Measurements from ENCODE around the gene HTR3C. TPM values are rescaled to one million over a fixed set of nuclear protein-coding genes. Genes with fewer than 3 reads are reported as not detected.
A peak's percentile ranks its signal among the peaks of the same experiment; 100 is the strongest.
"Not testable (repeated sequence)": the region's sequence is repeated elsewhere in the genome, so short reads cannot be mapped to it uniquely, and the experiment has no call there.

Gene HTR3C
- total RNA-seq, 1 experiment from 2014 or later = not detected

DNA sequence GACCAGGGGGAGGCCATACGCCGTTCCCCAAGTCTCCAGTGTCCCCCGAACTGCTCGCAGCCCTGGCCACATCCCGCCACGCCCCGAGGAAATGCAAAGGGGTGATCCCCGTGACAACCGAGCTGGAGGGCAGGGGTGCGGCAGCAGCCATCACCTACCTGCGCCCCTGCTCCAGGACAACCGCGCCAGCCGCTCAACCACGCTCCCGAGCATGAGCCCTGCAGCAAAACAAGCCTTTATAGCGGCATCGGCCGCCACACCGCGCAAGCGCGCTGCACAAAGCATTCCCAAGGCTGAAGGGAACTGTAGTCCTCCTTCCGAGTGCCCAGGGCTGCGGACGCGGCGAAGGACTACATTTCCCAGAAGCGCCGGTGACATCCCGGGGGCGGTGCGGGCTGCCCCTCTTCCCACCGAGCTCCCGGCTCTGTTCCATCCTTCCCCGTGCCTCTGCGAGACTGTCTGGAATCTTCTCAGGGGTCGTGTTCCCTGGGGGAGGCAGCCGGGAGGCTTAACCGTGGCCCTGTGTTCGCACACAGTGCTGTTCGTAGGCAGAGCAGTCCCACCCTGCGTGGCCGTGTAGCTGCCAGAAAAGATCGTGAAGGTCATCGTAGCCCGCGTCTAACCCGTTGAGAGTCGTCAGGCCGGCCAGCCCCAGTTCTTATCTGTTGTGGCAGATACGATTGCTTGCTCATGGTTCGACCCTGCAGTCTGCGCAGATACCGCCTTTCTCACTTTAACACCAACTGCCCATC is 35.0 kb upstream of the HTR3C start, which contains the start of gene ABCC5:
TSS of gene ABCC5 (minus strand) at position 213 of the 752 bp plus-strand sequence. CDS start 3,492 bp downstream, outside the sequence.
- H3K4me3 ChIP-seq (ENCODE audit: insufficient read depth, low read depth, low read length) = peak within 1 kb of the TSS; percentile 98
- peak; percentile 93 for DNase-seq
- no peaks in the 10 kb centered on the region; the same call in 1 of the 2 replicates for H3K27me3 ChIP-seq (ENCODE audit: control insufficient read depth, insufficient read depth, low read length)
- H3K36me3 ChIP-seq (replicated peaks; ENCODE audit: control insufficient read depth, insufficient read depth, low read length) = no peaks in the 10 kb centered on the region; the same call in 1 of the 2 replicates

DNA sequence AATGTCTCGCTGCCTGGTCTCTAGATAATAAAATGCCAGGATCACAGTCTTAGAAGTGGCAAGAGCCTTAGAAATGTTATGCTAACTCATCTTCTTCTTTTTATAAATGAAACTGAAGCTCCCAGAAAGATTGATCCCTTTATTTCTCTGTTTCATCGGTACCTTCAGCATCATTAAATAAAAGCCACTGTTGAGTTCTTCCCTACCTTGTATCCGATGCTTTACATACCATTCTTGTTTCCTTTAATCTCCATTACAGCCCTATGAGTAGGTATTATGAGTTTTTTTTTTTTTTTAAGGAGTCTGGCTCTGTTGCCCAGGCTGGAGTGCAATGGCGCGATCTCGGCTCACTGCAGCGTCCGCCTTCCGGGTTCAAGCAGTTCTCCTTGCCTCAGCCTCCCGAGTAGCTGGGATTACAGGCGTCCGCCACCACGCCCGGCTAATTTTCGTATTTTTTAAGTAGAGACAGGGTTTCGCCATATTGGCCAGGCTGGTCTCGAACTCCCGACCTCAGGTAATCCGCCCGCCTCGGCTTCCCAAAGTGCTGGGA is 34.3 kb upstream of the HTR3C start:
- Histone ChIP-seq H3K36me3 (replicated peaks; ENCODE audit: control insufficient read depth, insufficient read depth, low read length) (no peaks in the 10 kb centered on the region), H3K4me3 (ENCODE audit: insufficient read depth, low read depth, low read length) (peak overlapping the region; percentile 98), H3K27me3 (ENCODE audit: control insufficient read depth, insufficient read depth, low read length) (no peaks in the 10 kb centered on the region; the same call in 1 of the 2 replicates)
- DNase-seq = no peak

DNA sequence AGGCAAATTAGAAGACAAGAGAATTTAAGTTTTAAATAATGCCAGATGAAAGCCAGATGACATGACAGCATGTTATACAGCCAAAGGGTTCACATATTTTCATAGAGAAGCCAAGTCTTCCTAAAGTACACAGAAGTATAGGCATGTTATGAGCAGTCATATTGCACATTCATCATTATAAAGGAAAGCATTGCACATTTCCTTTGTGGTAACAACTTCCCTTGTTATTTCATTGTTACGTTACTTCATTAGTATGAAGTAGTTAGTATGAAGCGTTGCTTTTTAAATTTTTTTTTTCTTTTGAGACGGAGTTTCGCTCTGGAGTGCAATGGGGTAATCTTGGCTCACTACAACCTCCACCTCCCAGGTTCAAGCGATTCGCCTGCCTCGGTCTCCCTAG is 30.5 kb upstream of the HTR3C start:
- DNase-seq = no peak
- Histone ChIP-seq H3K36me3 (replicated peaks; ENCODE audit: control insufficient read depth, insufficient read depth, low read length) (no peaks in the 10 kb centered on the region), H3K4me3 (ENCODE audit: insufficient read depth, low read depth, low read length) (no peak overlapping the region), H3K27me3 (ENCODE audit: control insufficient read depth, insufficient read depth, low read length) (no peaks in the 10 kb centered on the region)

DNA sequence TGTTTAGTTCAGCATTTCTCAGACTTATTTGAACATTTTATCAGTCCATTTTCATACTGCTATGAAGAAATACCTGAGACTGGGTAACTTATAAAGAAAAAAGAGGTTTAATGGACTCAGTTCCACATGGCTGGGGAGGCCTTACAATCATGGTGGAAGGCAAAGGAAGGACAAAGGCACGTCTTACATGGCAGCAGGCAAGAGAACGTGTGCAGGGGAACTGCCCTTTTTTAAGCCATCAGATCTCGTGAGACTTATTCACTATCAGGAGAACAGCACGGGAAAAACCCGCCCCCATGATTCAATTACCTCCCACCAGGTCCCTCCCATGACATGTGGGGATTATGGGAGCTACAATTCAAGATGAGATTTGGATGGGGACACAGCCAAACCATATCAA is 27.6 kb upstream of the HTR3C start:
- H3K4me3 ChIP-seq (ENCODE audit: insufficient read depth, low read depth, low read length); H3K27me3 ChIP-seq (ENCODE audit: control insufficient read depth, insufficient read depth, low read length); DNase-seq; H3K36me3 ChIP-seq (replicated peaks; ENCODE audit: control insufficient read depth, insufficient read depth, low read length): not testable (repeated sequence)

DNA sequence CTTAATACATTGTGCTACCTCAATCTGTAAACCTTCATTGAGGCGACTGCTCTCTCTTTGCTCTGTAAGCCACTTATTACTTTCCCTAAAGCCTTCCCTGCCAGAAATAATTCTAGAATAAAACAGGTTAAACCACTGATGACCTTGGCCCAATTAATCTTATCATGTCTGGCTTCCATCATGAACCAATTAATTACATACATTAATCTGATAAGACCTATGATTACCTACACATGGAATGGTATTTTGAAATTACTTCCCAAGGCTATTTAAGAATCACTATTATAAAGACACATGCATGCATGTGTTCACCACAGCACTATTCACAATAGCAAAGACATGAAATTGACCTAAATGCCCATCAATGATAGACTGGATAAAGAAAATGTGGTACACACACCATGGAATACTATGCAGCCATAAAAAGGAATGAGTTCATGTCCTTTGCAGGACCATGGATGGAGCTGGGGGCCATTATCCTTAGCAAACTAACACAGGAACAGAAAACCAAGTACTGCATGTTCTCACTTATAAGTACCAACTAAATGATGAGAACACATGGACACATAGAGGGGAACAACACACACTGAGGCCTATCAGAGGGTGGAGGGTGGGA is 24.5 kb upstream of the HTR3C start:
- H3K27me3 ChIP-seq (ENCODE audit: control insufficient read depth, insufficient read depth, low read length); H3K4me3 ChIP-seq (ENCODE audit: insufficient read depth, low read depth, low read length); H3K36me3 ChIP-seq (replicated peaks; ENCODE audit: control insufficient read depth, insufficient read depth, low read length); DNase-seq: not testable (repeated sequence)

DNA sequence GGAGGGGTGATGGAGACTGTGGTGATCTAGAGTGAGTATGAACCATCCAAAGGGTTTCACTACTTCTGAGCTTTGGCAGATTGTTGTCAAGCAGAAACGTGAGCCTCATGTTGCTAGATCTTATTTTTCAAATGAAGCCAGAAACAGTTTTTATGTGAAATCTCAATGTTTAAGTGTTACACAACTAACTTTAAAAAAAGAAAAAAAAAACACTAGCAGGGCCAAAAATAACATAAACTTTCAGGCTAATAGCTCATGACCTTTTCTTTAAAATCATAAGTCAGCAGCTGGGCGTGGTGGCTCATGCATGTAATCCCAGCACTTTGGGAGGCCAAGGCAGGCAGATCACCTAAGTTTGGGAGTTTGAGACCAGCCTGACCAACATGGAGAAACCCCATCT is 23.4 kb upstream of the HTR3C start:
- Histone ChIP-seq H3K27me3 (ENCODE audit: control insufficient read depth, insufficient read depth, low read length) (no peaks in the 10 kb centered on the region), H3K36me3 (replicated peaks; ENCODE audit: control insufficient read depth, insufficient read depth, low read length) (no peaks in the 10 kb centered on the region), H3K4me3 (ENCODE audit: insufficient read depth, low read depth, low read length) (no peak overlapping the region)
- DNase-seq = no peak

DNA sequence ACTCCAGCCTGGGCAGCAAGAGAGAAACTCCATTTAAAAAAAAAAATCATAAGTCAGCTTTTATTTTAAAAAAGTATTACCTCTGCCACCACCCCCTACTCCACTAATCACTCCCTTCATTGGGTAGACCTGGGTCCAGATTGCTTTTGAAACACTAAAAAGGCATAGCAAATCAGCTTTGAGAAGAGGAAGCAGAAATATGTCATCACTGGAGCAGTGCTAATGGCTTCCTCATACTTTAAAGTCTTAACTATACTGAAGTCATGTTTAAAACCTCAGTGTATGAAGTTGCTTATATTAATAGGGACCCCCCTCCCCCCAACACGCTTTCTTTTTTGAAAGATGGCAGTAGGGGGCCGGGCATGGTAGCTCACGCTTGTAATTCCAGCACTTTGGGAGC is 22.3 kb upstream of the HTR3C start:
- no peak for DNase-seq
- H3K4me3 ChIP-seq (ENCODE audit: insufficient read depth, low read depth, low read length) = no peak overlapping the region
- no peaks in the 10 kb centered on the region for H3K36me3 ChIP-seq (replicated peaks; ENCODE audit: control insufficient read depth, insufficient read depth, low read length)
- no peaks in the 10 kb centered on the region for H3K27me3 ChIP-seq (ENCODE audit: control insufficient read depth, insufficient read depth, low read length)

DNA sequence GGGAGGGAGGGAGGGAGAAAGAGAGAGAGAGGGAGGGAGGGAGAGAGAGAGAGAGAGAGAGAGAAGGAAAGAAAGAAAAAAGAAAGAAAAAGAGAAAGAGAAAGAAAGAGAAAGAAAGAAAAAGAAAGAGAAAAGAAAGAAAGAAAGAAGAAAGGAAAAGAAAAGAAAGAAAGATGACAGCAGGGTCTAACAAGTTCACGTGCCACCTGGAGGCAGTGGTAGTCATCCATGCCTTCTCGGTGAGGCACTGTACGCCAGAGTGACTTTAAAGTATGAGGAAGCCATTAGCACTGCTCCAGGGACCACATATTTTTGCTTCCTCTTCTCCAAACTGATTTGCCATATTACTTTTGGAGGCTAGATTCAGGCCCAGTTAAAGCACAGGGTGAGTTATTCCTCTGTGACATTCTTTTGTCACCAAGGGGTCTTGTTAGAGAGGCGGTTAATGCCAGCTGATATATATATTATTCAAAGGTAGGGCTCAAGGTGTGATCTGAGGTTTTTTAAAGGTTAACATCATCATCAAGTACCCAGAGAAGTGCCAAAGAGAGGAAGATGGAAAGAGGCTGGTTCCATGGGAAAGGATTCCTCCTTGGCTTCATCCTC is 21.6 kb upstream of the HTR3C start, which contains the start of gene HTR3D:
TSS of gene HTR3D (plus strand) at position 556 of the 606 bp plus-strand sequence. CDS start at position 556, 0 bp downstream.
- no peak for DNase-seq
- Histone ChIP-seq H3K27me3 (ENCODE audit: control insufficient read depth, insufficient read depth, low read length) (no peaks in the 10 kb centered on the region), H3K4me3 (ENCODE audit: insufficient read depth, low read depth, low read length) (no peak within 1 kb of the TSS), H3K36me3 (replicated peaks; ENCODE audit: control insufficient read depth, insufficient read depth, low read length) (no peaks in the 10 kb centered on the region)

DNA sequence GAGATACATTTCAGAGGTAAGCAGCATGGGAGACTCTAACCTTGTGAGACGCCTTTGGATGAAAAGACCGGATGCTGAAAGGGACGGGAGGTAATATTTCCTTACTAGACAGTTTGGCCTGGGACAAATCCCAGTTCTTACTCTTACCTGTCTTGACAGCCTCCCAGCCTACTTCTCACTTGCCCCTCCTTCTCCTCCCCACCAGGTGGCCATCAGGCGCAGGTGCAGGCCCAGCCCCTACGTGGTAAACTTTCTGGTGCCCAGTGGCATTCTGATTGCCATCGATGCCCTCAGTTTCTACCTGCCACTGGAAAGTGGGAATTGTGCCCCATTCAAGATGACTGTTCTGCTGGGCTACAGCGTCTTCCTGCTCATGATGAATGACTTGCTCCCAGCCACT is 15.0 kb upstream of the HTR3C start:
- DNase-seq = peak; percentile 50
- Histone ChIP-seq H3K36me3 (replicated peaks; ENCODE audit: control insufficient read depth, insufficient read depth, low read length) (no peaks in the 10 kb centered on the region), H3K27me3 (ENCODE audit: control insufficient read depth, insufficient read depth, low read length) (no peaks in the 10 kb centered on the region), H3K4me3 (ENCODE audit: insufficient read depth, low read depth, low read length) (no peak overlapping the region)

DNA sequence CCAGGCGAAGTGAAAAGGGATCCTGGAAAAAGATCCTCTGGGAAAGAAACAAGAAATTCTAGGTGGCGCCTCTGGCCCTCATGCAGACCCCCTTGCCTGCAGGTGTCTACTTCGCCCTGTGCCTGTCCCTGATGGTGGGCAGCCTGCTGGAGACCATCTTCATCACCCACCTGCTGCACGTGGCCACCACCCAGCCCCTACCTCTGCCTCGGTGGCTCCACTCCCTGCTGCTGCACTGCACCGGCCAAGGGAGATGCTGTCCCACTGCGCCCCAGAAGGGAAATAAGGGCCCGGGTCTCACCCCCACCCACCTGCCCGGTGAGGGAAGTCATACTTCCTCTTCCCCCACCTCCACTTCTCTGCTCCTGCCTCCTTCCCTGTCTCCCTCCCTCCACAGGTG is 14.5 kb upstream of the HTR3C start:
- not testable (repeated sequence) for H3K4me3 ChIP-seq (ENCODE audit: insufficient read depth, low read depth, low read length); H3K27me3 ChIP-seq (ENCODE audit: control insufficient read depth, insufficient read depth, low read length); DNase-seq; H3K36me3 ChIP-seq (replicated peaks; ENCODE audit: control insufficient read depth, insufficient read depth, low read length)

DNA sequence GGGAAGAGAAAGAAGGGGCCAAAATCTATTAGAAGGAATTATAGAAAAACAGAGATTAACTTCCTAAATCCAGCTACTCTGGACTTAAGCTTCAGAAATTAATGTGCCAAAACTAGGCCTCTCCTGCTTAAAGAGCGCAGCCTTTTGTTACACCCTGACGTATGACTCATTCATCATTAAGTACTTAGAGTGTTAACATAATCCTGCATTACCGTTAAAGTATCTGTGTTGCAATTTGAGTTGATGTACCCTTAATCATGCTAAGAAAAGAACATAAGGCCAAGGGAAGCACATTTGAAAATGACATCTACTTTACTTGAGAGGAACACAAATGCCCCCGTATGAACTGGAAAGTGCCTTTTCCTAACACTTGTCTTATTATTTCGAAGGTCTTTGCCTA is 13.4 kb upstream of the HTR3C start:
- no peak overlapping the region for H3K4me3 ChIP-seq (ENCODE audit: insufficient read depth, low read depth, low read length)
- no peaks in the 10 kb centered on the region for H3K36me3 ChIP-seq (replicated peaks; ENCODE audit: control insufficient read depth, insufficient read depth, low read length)
- no peak for DNase-seq

DNA sequence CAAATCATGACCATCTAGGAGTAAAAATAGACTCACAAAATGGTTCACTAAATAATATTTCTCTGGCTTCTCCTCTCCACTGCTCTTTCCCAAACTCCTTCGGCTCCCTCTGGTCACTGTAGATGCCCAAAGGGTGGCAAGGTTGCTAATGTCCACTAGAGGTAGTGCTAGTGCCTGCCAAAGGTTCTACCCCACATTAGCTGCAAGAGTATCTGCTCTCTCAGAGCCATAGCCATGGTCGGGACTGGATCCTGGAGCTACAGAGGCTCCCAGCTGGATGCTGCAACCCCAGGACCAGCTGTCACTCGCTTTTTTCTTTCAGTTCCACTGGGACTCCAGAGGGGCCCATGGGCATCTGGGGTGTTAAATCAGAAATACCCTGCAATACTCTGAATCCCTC is 12.8 kb upstream of the HTR3C start:
- Histone ChIP-seq H3K27me3 (ENCODE audit: control insufficient read depth, insufficient read depth, low read length) (no peaks in the 10 kb centered on the region), H3K4me3 (ENCODE audit: insufficient read depth, low read depth, low read length) (no peak overlapping the region), H3K36me3 (replicated peaks; ENCODE audit: control insufficient read depth, insufficient read depth, low read length) (no peaks in the 10 kb centered on the region)
- DNase-seq = peak; percentile 79

More for the DNA sequence above, 13.4 kb upstream of the HTR3C start:
- H3K27me3 ChIP-seq (ENCODE audit: control insufficient read depth, insufficient read depth, low read length) = no peaks in the 10 kb centered on the region

DNA sequence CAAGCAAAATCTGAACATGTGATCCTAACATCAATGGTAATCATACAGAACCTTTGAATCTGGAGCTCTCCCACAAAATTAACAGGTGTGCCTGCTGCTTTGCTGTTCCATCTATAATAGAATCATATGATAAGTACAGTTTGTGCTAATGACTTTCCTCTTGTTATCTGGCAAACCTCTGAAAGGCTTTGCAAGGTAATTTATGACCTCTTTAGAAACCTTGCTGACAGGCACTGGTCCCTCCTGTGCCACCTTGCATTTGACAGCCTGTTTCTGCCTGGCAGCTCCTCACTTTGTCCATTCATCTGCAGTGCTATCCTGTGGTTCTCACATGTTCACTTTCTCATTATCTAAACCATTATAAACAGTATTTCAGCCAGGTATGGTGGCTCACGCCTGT is 10.2 kb upstream of the HTR3C start:
- no peaks in the 10 kb centered on the region for H3K36me3 ChIP-seq (replicated peaks; ENCODE audit: control insufficient read depth, insufficient read depth, low read length)
- H3K4me3 ChIP-seq (ENCODE audit: insufficient read depth, low read depth, low read length) = no peak overlapping the region
- DNase-seq = no peak
- H3K27me3 ChIP-seq (ENCODE audit: control insufficient read depth, insufficient read depth, low read length) = no peaks in the 10 kb centered on the region

DNA sequence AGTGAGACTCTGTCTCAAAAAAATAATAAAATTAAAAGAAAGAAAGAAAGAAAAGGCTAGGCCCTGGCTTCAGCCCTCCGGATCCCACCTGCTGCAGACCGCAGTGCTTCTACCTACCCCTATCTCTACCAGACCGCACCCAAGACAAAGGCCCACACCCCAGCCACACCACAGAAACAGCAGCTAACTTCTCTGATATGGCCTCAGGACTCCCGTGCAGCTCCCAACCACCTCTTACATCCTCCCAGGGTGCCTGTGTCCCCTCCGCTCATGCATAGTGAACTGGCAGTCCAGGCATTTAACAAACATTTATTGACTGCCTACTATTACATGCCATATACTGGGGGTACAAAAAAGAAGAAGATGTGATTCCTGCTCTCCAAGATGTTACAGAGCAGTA is 6.9 kb upstream of the HTR3C start:
- Histone ChIP-seq H3K27me3 (ENCODE audit: control insufficient read depth, insufficient read depth, low read length) (no peaks in the 10 kb centered on the region), H3K36me3 (replicated peaks; ENCODE audit: control insufficient read depth, insufficient read depth, low read length) (no peaks in the 10 kb centered on the region), H3K4me3 (ENCODE audit: insufficient read depth, low read depth, low read length) (no peak overlapping the region)
- DNase-seq = no peak

Measured in H7 (cell line).